ENCODE results near the gene PLK1. TPM values are rescaled to one million over a fixed set of nuclear protein-coding genes. Genes with fewer than 3 reads are reported as not detected.
"Not testable (repeated sequence)": the region's sequence is repeated elsewhere in the genome, so short reads cannot be mapped to it uniquely, and the experiment has no call there.

Gene PLK1
- total and polyA plus RNA-seq, 2 of the 4 experiments (the other 2 are of a cell fraction): 19.4 to 59.0 TPM

GRCh38 chr16:23716484-23716883 lies 37.8 kb downstream of the PLK1 start:
- H2BK15ac ChIP-seq (ENCODE audit: low read depth, low read length): no peak overlapping the region
- H2AK9ac ChIP-seq (replicated peaks; ENCODE audit: low read depth, low read length, poor library complexity): no peak overlapping the region
- H4K91ac ChIP-seq (ENCODE audit: insufficient read depth, low read depth, low read length): no peak overlapping the region
- TF ChIP-seq CHD1 (IDR thresholded peaks at IDR 0.05; ENCODE audit: low read depth, low read length): no peak
- TF ChIP-seq CEBPB (IDR thresholded peaks at IDR 0.05; ENCODE audit: low read depth, low read length): no peak
- no peak for TF ChIP-seq RAD21 (IDR thresholded peaks at IDR 0.05; ENCODE audit: low read length)
- no peak for TF ChIP-seq SMC3 (IDR thresholded peaks at IDR 0.05; ENCODE audit: low read depth, low read length)
- DNase-seq (no peak), ATAC-seq (ENCODE audit: low read depth) (no peak)
- H3K9ac ChIP-seq (ENCODE audit: low read depth, low read length): no peak overlapping the region
- no peak overlapping the region for H4K5ac ChIP-seq (ENCODE audit: low read depth, low read length)
- POLR2A ChIA-PET (ENCODE audit: unreplicated experiment): no interaction called here
- H3K79me1 ChIP-seq (ENCODE audit: low read depth in 1 of 2, low read length in 2 of 2): no peaks in the 10 kb centered on the region
- H3K9me1 ChIP-seq (ENCODE audit: insufficient read depth, low read length): no peaks in the 10 kb centered on the region
- H3K36me3 ChIP-seq (ENCODE audit: control insufficient read depth, insufficient read depth, low read length): no peaks in the 10 kb centered on the region
- in situ Hi-C loops (cut with MboI; ENCODE audit: low sequenced_read_pairs) (no loop called here), intact Hi-C loops (cut with micrococcal nuclease) (no loop called here), dilution Hi-C loops (cut with HindIII; ENCODE audit: low sequenced_read_pairs, unreplicated experiment) (no loop called here)
- H3K4me2 ChIP-seq (ENCODE audit: low read depth, low read length): no peak overlapping the region
- no peak overlapping the region for H3K4ac ChIP-seq (ENCODE audit: low read depth, low read length)
- CTCF ChIA-PET: no interaction called here
- H3K18ac ChIP-seq (ENCODE audit: low read depth, low read length): no peak overlapping the region
- H3K4me1 ChIP-seq (ENCODE audit: control insufficient read depth, insufficient read depth, low read length): no peaks in the 10 kb centered on the region
- H4K20me1 ChIP-seq (ENCODE audit: insufficient read depth, low read length): no peaks in the 10 kb centered on the region
- no peak overlapping the region for H3K14ac ChIP-seq (replicated peaks; ENCODE audit: low read depth, low read length)
- no peak overlapping the region for H2AFZ ChIP-seq (replicated peaks; ENCODE audit: low read length, poor library complexity)
- no TSS peak for BruUV-seq (replicated peaks)
- no peak overlapping the region for H2BK20ac ChIP-seq (ENCODE audit: low read depth, low read length)
- H3K23ac ChIP-seq (ENCODE audit: low read depth, low read length): no peak overlapping the region
- no peak overlapping the region for H3K27ac ChIP-seq (ENCODE audit: insufficient read depth, low read length)
- H2BK120ac ChIP-seq (ENCODE audit: low read depth, low read length): no peak overlapping the region
- H3K4me3 ChIP-seq (ENCODE audit: insufficient read depth, low read depth, low read length): no peak overlapping the region
- no peak overlapping the region for H3K56ac ChIP-seq (ENCODE audit: extremely low read depth, insufficient read depth, low read length)
- WGBS, 2 experiments (ENCODE audit: extremely low coverage in 2 of 2, insufficient read length in 1 of 2): no CpG with 5 or more reads among the region's 5 CpGs
- peaks cover 21% of the 10 kb centered on the region for H3K27me3 ChIP-seq (ENCODE audit: control insufficient read depth, insufficient read depth, low read length)
- no peak overlapping the region for H4K8ac ChIP-seq (ENCODE audit: low read depth in 2 of 2, low read length in 2 of 2)
- no peak overlapping the region for H2AK5ac ChIP-seq (ENCODE audit: low read depth, low read length)
- no peak overlapping the region for H2BK5ac ChIP-seq (ENCODE audit: low read depth, low read length, poor library complexity, severe bottlenecking)
- H3K9me3 ChIP-seq (ENCODE audit: control insufficient read depth, insufficient read depth, low read length): no peaks in the 10 kb centered on the region

- H2BK5ac ChIP-seq (ENCODE audit: low read depth, low read length, poor library complexity, severe bottlenecking); H3K4me3 ChIP-seq (ENCODE audit: insufficient read depth, low read depth, low read length); dilution Hi-C loops (cut with HindIII; ENCODE audit: low sequenced_read_pairs, unreplicated experiment); H3K9me1 ChIP-seq (ENCODE audit: insufficient read depth, low read length); H2AFZ ChIP-seq (replicated peaks; ENCODE audit: low read length, poor library complexity); H4K20me1 ChIP-seq (ENCODE audit: insufficient read depth, low read length); H4K91ac ChIP-seq (ENCODE audit: insufficient read depth, low read depth, low read length); H2BK20ac ChIP-seq (ENCODE audit: low read depth, low read length); POLR2A ChIA-PET (ENCODE audit: unreplicated experiment); H3K14ac ChIP-seq (replicated peaks; ENCODE audit: low read depth, low read length); H3K4ac ChIP-seq (ENCODE audit: low read depth, low read length); H4K5ac ChIP-seq (ENCODE audit: low read depth, low read length); H2AK9ac ChIP-seq (replicated peaks; ENCODE audit: low read depth, low read length, poor library complexity); H3K79me1 ChIP-seq (ENCODE audit: low read depth in 1 of 2, low read length in 2 of 2); H3K23ac ChIP-seq (ENCODE audit: low read depth, low read length); H3K4me1 ChIP-seq (ENCODE audit: control insufficient read depth, insufficient read depth, low read length); intact Hi-C loops (cut with micrococcal nuclease); H3K4me2 ChIP-seq (ENCODE audit: low read depth, low read length); H2AK5ac ChIP-seq (ENCODE audit: low read depth, low read length); H3K27me3 ChIP-seq (ENCODE audit: control insufficient read depth, insufficient read depth, low read length); in situ Hi-C loops (cut with MboI; ENCODE audit: low sequenced_read_pairs); H3K36me3 ChIP-seq (ENCODE audit: control insufficient read depth, insufficient read depth, low read length); H2BK120ac ChIP-seq (ENCODE audit: low read depth, low read length); BruUV-seq (replicated peaks); H3K56ac ChIP-seq (ENCODE audit: extremely low read depth, insufficient read depth, low read length); ATAC-seq (ENCODE audit: low read depth); H4K8ac ChIP-seq (ENCODE audit: low read depth in 2 of 2, low read length in 2 of 2); H3K18ac ChIP-seq (ENCODE audit: low read depth, low read length); H3K27ac ChIP-seq (ENCODE audit: insufficient read depth, low read length); H3K9me3 ChIP-seq (ENCODE audit: control insufficient read depth, insufficient read depth, low read length); H2BK15ac ChIP-seq (ENCODE audit: low read depth, low read length); CTCF ChIA-PET; DNase-seq; H3K9ac ChIP-seq (ENCODE audit: low read depth, low read length): not testable (repeated sequence)
- WGBS, 2 experiments (ENCODE audit: extremely low coverage in 2 of 2, insufficient read length in 1 of 2): no CpG with 5 or more reads among the region's 9 CpGs
Observed at GRCh38 chr16:23722613-23723240, 44.0 kb downstream of the PLK1 start.

Data from IMR-90 (cell line).